SU-DHL-6 (cell line): ENCODE data around the gene NLRP3.

Experiments used
- EZH2phosphoT487 ChIP-seq: fragments of 200-600 bp; sonication (generic), shearing (Covaris generic); conservative IDR thresholded peaks from 2 replicates; pipeline ENCODE4 v1.6.1; 2018; ENCODE audit warnings: mild to moderate bottlenecking, antibody characterized with exemption, low read length, moderate library complexity, mixed read lengths
- TF ChIP-seq, protein P1 (sequence below): fragments of 200-600 bp; sonication (generic); IDR thresholded peaks from one replicate; pipeline ENCODE4 v1.5.1; 2017; ENCODE audit warnings: antibody characterized with exemption, mild to moderate bottlenecking, low read length, moderate library complexity; ENCODE audit not compliant: insufficient read depth, poor library complexity, severe bottlenecking

- TF ChIP-seq, protein P1, sequence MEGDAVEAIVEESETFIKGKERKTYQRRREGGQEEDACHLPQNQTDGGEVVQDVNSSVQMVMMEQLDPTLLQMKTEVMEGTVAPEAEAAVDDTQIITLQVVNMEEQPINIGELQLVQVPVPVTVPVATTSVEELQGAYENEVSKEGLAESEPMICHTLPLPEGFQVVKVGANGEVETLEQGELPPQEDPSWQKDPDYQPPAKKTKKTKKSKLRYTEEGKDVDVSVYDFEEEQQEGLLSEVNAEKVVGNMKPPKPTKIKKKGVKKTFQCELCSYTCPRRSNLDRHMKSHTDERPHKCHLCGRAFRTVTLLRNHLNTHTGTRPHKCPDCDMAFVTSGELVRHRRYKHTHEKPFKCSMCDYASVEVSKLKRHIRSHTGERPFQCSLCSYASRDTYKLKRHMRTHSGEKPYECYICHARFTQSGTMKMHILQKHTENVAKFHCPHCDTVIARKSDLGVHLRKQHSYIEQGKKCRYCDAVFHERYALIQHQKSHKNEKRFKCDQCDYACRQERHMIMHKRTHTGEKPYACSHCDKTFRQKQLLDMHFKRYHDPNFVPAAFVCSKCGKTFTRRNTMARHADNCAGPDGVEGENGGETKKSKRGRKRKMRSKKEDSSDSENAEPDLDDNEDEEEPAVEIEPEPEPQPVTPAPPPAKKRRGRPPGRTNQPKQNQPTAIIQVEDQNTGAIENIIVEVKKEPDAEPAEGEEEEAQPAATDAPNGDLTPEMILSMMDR: no peak
- TF ChIP-seq EZH2phosphoT487: no peak
Measured at GRCh38 chr1:247482747-247483146, 66.8 kb downstream of the NLRP3 start.
